ENCODE data around the gene AUTS2. TPM values are rescaled to one million over a fixed set of nuclear protein-coding genes. Genes with fewer than 3 reads are reported as not detected.

AUTS2 gene
- total and polyA plus RNA-seq, 9 of the 15 experiments (the other 6 are each of a cell fraction or from before 2014, with no cell fraction given): 0.58 TPM; not detected in 8

- FAIRE-seq (no peak), DNase-seq (ENCODE audit: extremely low read depth in 1 of 4, low spot score in 3 of 4) (no peak), ATAC-seq (no peak)
- 2% methylated on average over 2 of the region's 2 CpGs for WGBS (ENCODE audit: insufficient coverage, low coverage, missing lambda C conversion rate)
- H3K4me3 ChIP-seq: no peak overlapping the region
- intact Hi-C loops (cut with micrococcal nuclease) (no loop called here), in situ Hi-C loops (cut with MboI) (no loop called here)
- H3K36me3 ChIP-seq (ENCODE audit: control insufficient read depth, insufficient read depth, low read length): no peaks in the 10 kb centered on the region
- POLR2A ChIA-PET: no interaction called here
- no peaks in the 10 kb centered on the region for H3K79me2 ChIP-seq (ENCODE audit: control insufficient read depth, insufficient read depth, low read length)
- CTCF ChIA-PET (ENCODE audit: low intra/inter-chr PET ratio): no interaction called here
- no peak overlapping the region for H3K9ac ChIP-seq (ENCODE audit: insufficient read depth in 1 of 2, low read depth in 2 of 2, low read length in 2 of 2)
- H4K20me1 ChIP-seq (replicated peaks; ENCODE audit: control insufficient read depth, insufficient read depth, low read length): no peaks in the 10 kb centered on the region
- no peaks in the 10 kb centered on the region for H3K9me1 ChIP-seq (ENCODE audit: control insufficient read depth, insufficient read depth, low read length)
- no TSS peak for BruUV-seq (replicated peaks)
- no peak overlapping the region for H3K27ac ChIP-seq (ENCODE audit: extremely low read depth, low read depth, low read length)
- TF ChIP-seq AFF4 (CRISPR knock-in tag; IDR thresholded peaks at IDR 0.05) (no peak), PHB (CRISPR knock-in tag; IDR thresholded peaks at IDR 0.05) (no peak), RBM14 (IDR thresholded peaks at IDR 0.05; ENCODE audit: borderline replicate concordance, insufficient read depth, low read depth, low read length) (no peak), MAFF (IDR thresholded peaks at IDR 0.05; ENCODE audit: low read length) (peak; percentile 43; the same call in 1 of the 2 replicates), MAFK (IDR thresholded peaks at IDR 0.05; ENCODE audit: low read length) (peak; percentile 19; the same call in 1 of the 2 replicates), MAFG (tag; conservative IDR thresholded peaks at IDR 0.05) (peak; percentile 36), C11orf30 (IDR thresholded peaks at IDR 0.05; ENCODE audit: low read depth) (peak; percentile 68; the same call in 1 of the 2 replicates), ZNF316 (IDR thresholded peaks at IDR 0.05) (peak; percentile 86), ZSCAN29 (IDR thresholded peaks at IDR 0.05) (no peak), ZNF586 (CRISPR knock-in tag; conservative IDR thresholded peaks at IDR 0.05) (no peak)
- H3K4me2 ChIP-seq (ENCODE audit: insufficient read depth, low read length): no peak overlapping the region
- H2AFZ ChIP-seq (ENCODE audit: low read depth, low read length): no peak overlapping the region
- no peaks in the 10 kb centered on the region for H3K9me3 ChIP-seq (replicated peaks; ENCODE audit: control insufficient read depth, insufficient read depth, low read depth, low read length)
- H3K4me1 ChIP-seq (replicated peaks in 1 of 2; ENCODE audit: control insufficient read depth in 2 of 2, insufficient read depth in 2 of 2, low read length in 2 of 2): no peaks in the 10 kb centered on the region
- H3K27me3 ChIP-seq (ENCODE audit: control insufficient read depth in 2 of 2, insufficient read depth in 2 of 2, low read length in 2 of 2): no peaks in the 10 kb centered on the region
Measured at GRCh38 chr7:70113078-70113477, 514.8 kb downstream of the AUTS2 start.
